GM21526 (cell line): Measurements from ENCODE around the gene ERFE.

Source experiments
- ATAC-seq: cut with Tn5 transposase; IDR thresholded peaks from one replicate; pipeline ENCODE4 v1.9.1; 2021; ENCODE audit warnings: moderate library complexity; ENCODE audit not compliant: unreplicated experiment, low FRiP score

The ERFE gene

DNA sequence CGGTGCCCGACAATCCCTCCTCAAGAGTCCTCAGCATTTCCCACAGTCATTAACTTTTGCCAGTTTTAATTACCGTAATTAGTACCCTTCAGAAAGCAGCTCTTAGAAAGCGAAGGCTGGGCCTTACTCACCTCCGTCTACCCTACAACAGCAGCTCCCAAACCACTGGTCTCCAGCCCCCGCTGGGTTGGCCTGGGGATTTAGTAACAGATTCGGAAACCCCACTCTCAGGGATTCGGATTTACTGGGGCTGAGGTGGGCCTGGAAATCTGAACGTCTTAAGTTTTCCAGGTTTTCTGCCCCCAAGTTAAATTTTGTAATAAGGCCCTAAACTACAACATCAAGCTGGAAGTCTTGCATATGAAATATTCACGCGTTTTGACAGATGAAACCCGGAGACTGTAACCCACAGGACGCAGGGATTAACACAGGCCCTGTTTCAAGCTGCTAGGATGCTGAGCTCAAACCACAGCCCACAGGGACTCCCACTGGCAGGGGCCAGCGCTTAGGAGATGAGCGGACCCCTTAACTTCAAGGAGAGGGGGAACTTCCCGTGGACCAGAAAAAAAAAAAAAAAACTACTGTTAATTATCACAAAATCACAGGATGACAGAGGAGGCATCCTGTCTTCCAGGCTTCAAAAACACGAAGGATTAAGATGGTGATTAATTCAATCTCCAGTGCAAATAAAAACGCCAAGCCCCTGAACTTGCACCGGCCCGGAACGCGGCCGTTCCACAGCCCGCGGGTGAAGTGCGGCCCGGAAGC is 43.7 kb downstream of the ERFE start:
- no peak for ATAC-seq

GRCh38 chr2:238203094-238203972 is 44.6 kb downstream of the ERFE start, which contains the start of gene ILKAP:
Gene ILKAP, minus strand, starts transcription at chr2:238203695. Its CDS starts 142 bp downstream, at chr2:238203553.
- peak; percentile 96 for ATAC-seq

- no peak for ATAC-seq
These were observed 45.4 kb downstream of the ERFE start for GRCh38 chr2:238203973-238204683.

DNA sequence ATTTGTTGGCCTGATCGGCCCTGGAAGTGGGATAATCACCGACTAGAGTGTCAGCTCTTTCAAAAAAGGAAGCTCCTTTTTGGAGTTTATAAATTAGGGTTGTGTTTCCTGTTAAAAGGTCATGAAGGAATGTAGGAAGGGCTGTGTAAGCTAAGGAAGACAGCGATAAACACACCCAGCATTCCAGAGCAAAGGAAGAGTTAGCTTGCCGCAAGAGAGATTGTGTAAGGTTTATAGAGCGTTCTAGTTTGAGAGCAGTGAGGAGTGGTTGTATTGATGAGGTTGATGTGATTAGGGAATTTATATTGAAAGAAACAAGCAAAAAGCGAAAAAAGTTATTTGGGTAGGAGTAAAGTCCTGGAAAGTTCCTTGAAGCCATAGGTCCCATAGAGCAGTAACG is 48.2 kb downstream of the ERFE start:
- ATAC-seq = no peak

DNA sequence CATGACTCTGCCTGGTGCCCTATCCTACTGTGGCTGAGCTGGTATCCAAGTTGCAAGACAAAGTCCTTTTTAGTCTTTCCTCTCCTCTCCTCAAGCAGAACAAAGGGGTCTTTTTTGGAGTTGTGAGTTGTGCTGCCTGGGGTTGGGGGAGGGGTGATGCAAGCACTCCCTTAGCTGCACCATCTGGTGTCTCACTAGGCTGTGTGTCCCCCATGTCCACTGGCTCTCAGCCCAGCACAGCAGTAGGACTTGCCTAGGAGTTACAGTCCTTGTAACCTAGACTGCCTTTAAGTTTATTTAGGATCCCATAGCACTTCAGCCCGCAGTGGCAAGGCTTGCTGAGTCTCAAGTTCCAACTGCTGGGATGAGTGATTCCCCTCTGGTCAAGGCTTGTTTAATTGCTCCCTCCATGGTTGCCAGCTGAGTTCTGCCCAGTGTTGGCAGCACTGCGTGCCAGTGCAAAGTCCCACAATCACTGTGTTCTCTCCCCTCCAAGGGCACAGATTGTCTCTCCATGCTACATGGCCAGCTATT is 57.9 kb downstream of the ERFE start:
- ATAC-seq = no peak
